GM19328 (cell line): ENCODE measurements around the gene ZNF646.

Source experiments
- ATAC-seq: cut with Tn5 transposase; IDR thresholded peaks from one replicate; pipeline ENCODE4 v1.9.1; 2021; ENCODE audit warnings: mild to moderate bottlenecking, moderate library complexity; ENCODE audit not compliant: unreplicated experiment

The ZNF646 gene

DNA sequence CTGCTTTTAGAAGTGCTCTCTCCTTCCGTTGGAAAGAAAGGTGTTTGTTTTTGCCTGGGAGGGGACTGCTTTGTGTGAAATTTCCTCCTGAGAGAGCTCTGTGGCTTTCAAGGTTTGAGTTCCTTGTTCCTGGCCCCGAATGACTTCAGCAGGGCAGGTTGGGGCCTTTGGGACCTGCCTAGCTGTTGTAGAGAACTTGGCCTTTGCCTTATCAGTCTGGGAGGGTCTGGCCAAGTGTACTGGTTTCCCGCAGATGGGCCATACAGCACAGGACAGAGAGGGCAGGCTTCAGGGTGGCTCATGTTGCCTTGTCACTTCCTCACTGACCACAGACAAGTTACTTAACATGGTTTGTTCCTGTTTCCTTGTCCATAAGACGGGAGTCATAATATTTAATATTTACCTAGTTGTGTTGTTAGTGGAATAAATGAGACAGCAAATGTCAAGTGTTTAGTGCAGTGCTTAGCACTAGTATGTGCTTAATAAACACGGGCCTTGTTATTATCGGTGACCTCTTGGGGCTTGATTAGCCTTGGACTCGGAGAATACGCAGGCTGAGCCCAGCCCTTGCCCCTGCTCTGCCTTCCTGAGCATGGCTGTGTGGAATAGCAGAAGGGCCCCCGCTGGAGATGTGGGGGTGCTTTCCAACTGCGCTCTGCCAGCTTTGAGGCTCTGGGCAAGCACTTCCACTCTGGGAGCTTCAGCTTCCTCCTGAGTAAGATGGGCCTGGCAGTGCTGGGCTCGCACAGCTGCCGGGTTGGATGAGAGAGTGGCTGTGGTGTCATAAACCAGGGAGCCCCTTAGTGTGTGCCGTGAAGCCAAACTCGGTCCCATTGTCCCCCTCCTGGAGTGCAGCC lies 54.7 kb downstream of the ZNF646 start:
- no peak for ATAC-seq

GRCh38 chr16:31129568-31130335 lies 55.5 kb downstream of the ZNF646 start:
- ATAC-seq: no peak

DNA sequence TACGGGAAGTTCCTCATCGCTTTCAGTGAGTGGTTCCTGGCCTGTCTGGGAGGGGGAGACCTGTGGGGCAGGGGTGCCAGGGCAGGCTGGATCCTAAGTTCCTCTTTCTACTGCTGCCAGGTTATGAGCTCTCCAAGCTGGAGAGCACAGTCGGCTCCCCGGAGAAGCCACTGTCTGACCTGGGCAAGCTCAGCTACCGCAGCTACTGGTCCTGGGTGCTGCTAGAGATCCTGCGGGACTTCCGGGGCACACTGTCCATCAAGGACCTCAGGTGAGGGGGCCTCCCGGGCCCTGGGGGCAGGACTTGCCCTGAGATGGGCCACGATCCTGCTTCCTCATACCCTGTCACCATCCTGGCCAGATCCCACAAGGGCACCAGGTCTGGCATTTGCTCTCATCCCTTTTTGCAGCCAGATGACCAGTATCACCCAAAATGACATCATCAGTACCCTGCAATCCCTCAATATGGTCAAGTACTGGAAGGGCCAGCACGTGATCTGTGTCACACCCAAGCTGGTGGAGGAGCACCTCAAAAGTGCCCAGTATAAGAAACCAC lies 56.2 kb downstream of the ZNF646 start:
- ATAC-seq: no peak

GRCh38 chr16:31130899-31131298 lies 56.7 kb downstream of the ZNF646 start:
- no peak for ATAC-seq

DNA sequence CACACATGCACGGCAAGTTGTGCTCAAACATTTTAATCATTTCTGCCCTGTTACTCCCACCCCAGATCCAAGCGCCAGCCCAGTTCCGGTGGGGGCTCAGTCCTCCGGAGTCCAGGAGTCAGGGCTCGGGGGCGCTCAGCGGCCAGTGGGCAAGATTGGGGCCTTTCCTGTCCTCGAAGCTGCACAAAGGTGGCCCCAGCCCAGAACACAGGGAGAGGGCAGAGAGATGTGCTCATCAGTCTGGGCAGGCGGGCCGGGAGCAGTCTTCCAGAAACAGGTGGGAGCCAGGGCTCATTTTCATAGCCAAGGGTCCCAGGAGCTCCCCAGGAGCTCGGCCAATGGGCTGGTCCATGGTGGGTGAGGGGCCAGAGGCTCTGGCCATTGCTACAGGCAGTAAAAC lies 57.2 kb downstream of the ZNF646 start:
- ATAC-seq: no peak

- ATAC-seq: no peak
These were observed 57.6 kb downstream of the ZNF646 start for GRCh38 chr16:31131841-31132271.

- no peak for ATAC-seq
These were observed 58.2 kb downstream of the ZNF646 start for GRCh38 chr16:31132303-31132979.

- no peak for ATAC-seq
These were observed 58.9 kb downstream of the ZNF646 start for GRCh38 chr16:31133046-31133501.
